Spleen (tissue), 13 donors: ENCODE measurements around the gene CFAP54. TPM values are rescaled to one million over a fixed set of nuclear protein-coding genes. Genes with fewer than 3 reads are reported as not detected.

Experiments used
- DNase-seq: peaks from one replicate; pipeline ENCODE4 v3.0.0-alpha.2; 2020
- H3K27ac ChIP-seq, 8 donors: fragments of 200-600 bp; sonication (generic) in 7 of 8; 1 replicate in 4 of 8; 2 replicates in 4 of 8; pipeline versions ENCODE4 v1.5.0 to v1.8.0; 2016 to 2021; ENCODE audit warnings: inconsistent platforms in 4 of 8, mild to moderate bottlenecking in 4 of 8, moderate library complexity in 1 of 8
- H3K27me3 ChIP-seq, 7 donors: fragments of 200-600 bp; sonication (generic) in 6 of 7; replicated peaks in 1 of 7; 1 replicate in 4 of 7; 2 replicates in 3 of 7; pipeline versions ENCODE4 v1.5.0 to v1.8.0; 2016 to 2021; ENCODE audit warnings: inconsistent platforms in 3 of 7, mild to moderate bottlenecking in 1 of 7
- H3K36me3 ChIP-seq, 6 donors: fragments of 200-600 bp; sonication (generic) in 5 of 6; 1 replicate in 4 of 6; 2 replicates in 2 of 6; pipeline versions ENCODE4 v1.5.0 to v1.8.0; 2016 to 2021; ENCODE audit warnings: inconsistent platforms in 2 of 6
- H3K4me1 ChIP-seq, 6 donors: fragments of 200-600 bp; sonication (generic) in 5 of 6; 1 replicate in 3 of 6; 2 replicates in 3 of 6; pipeline versions ENCODE4 v1.5.0 to v1.8.0; 2016 to 2021; ENCODE audit warnings: inconsistent platforms in 3 of 6
- H3K4me3 ChIP-seq, 8 donors: fragments of 200-600 bp; sonication (generic) in 7 of 8; 1 replicate in 4 of 8; 2 replicates in 4 of 8; pipeline versions ENCODE4 v1.5.0 to v1.8.0; 2016 to 2021; ENCODE audit warnings: inconsistent platforms in 4 of 8, mild to moderate bottlenecking in 4 of 8, moderate library complexity in 2 of 8
- H3K9me3 ChIP-seq, 8 donors: fragments of 200-600 bp; sonication (generic) in 7 of 8; 1 replicate in 4 of 8; 2 replicates in 4 of 8; pipeline versions ENCODE4 v1.5.0 to v1.8.0; 2016 to 2021; ENCODE audit warnings: inconsistent platforms in 4 of 8
- CTCF ChIP-seq, 11 experiments: fragments of 200-600 bp in 7 of 11; fragments of 450-650 bp in 4 of 11; sonication (generic) in 4 of 11; IDR thresholded peaks in 8 of 11; conservative IDR thresholded peaks in 3 of 11; 1 replicate in 7 of 11; 2 replicates in 4 of 11; pipeline versions ENCODE4 v1.4.0 to v1.8.0; 2016 to 2021; ENCODE audit warnings: antibody characterized with exemption in 11 of 11, inconsistent platforms in 4 of 11, mild to moderate bottlenecking in 1 of 11
- POLR2A ChIP-seq, 3 donors: fragments of 450-650 bp; IDR thresholded peaks; one replicate each; pipeline ENCODE4 v1.5.1; 2017; ENCODE audit warnings: antibody characterized with exemption in 3 of 3, mild to moderate bottlenecking in 1 of 3
- POLR2AphosphoS5 ChIP-seq, 3 donors: sonication (generic); formaldehyde crosslinking; IDR thresholded peaks; one replicate each; pipeline ENCODE4 v1.5.1; 2017; ENCODE audit warnings: antibody characterized with exemption in 3 of 3
- WGBS, 5 donors: extraction: QIAGEN DNeasy Blood & Tissue Kit in 3 of 5; methylation state at CpG; one replicate each; pipeline versions ENCODE4 v1.1.5 to v1.1.7; 2013 to 2018; 5-methylcytosine and 5-hydroxymethylcytosine counted together
- intact Hi-C: fragments of 100-400 bp; cut with DNase I; formaldehyde crosslinking; loops from one replicate; pipeline ENCODE4 v1.15.0; 2023; ENCODE audit warnings: low total_unique reads
- long read RNA-seq, 2 donors: transcript quantifications; one replicate each; lab custom pipeline, GENCODE V29; 2026
- polyA plus RNA-seq, 3 donors: library from polyadenylated mRNA; stranded (reverse); fragments of 200-250 nt; gene quantifications; one replicate each; pipeline ENCODE4 v1.2.1, GENCODE V29; 2013
- total RNA-seq, 7 donors: library from RNA; depleted of rRNA in 3 of 7; stranded (reverse); fragments of >200 nt in 3 of 7; fragmentation: NEBNext Ultra II Directional in 4 of 7; extraction: Animal tissue kit (Norgen Biotek cat#: 25700) in 4 of 7; gene quantifications; one replicate each; pipeline versions ENCODE4 v1.1.0 to v1.2.1, GENCODE V29; 2016 to 2021
- donor health status: healthy with polysubstance abuse.
- donor health status: DM: no; HTN: no; CAD: no; lungs with moderate emphysema.
- donor health status: DM: no; HTN: no; CAD: no.
- donor health status: Bipolar disorder and iron deficiency.
- donor health status: healthy.
- donor health status: DM: no; HTN: no; CAD: no.
- donor health status: DM: yes; HTN: yes; CAD: no.

CFAP54 gene
- total RNA-seq, result 1 to 10 TPM; 1.1 to 3.6 (median 2.7) TPM
- polyA plus RNA-seq, result under 1 TPM; 0.09 to 0.59 (median 0.42) TPM
- long read RNA-seq, donor 1, result 0 reads
- long read RNA-seq, donor 2, result 0 reads

- intact Hi-C loops, result loop anchor here (10.0 kb wide), 1 partner anchor 85 kb away; the partner anchor contains the start of gene CDK17
- 1 to 4% (median 2%) methylated on average over 51 to 53 of the region's 53 CpGs for WGBS, 5 donors
- Histone ChIP-seq H3K27ac (peak within 1 kb of the TSS in 6 of 8 donors; percentile 20 to 70 (median 53)), H3K27me3 (peaks cover 0 to 11% (median 0%) of the 10 kb centered on the region in 7 donors), H3K9me3 (no peaks in the 10 kb centered on the region), H3K4me1 (peaks cover 4 to 26% (median 14%) of the 10 kb centered on the region in 6 donors), H3K36me3 (no peaks in the 10 kb centered on the region), H3K4me3 (peak within 1 kb of the TSS; percentile 58 to 80 (median 70))
- peak; percentile 81 to 88 (median 85) for TF ChIP-seq POLR2AphosphoS5 (IDR thresholded peaks at IDR 0.05)
- peak; percentile 88 to 97 (median 93) for TF ChIP-seq CTCF (IDR thresholded peaks at IDR 0.05 in 8 of 11, conservative IDR thresholded peaks at IDR 0.05 in 3 of 11)
- TF ChIP-seq POLR2A (IDR thresholded peaks at IDR 0.05), result peak in 1 of 3 donors; percentile 12
- peak; percentile 99 for DNase-seq
Observed at GRCh38 chr12:96489392-96490056, at the start of gene CFAP54. Gene CFAP54, plus strand, starts transcription at chr12:96489577. Its CDS starts 33 bp downstream, at chr12:96489610.

DNA sequence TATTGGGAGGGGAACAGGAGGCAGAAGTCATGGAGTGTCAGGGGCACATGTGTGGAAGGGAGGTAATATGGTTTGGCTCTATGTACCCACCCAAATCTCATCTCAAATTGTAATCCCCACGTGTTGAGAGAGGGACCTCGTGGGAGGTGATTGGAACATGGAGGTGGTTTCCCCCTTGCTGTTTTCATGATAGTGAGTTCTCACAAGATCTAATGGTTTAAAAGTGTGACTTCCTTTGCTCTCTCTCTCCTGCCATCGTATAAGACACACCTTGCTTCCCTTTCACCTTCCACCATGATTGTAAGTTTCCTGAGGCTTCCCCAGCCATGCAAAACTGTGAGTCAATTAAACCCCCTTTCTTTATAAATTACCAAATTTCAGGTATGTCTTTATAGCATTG is 47.6 kb upstream of the CFAP54 start:
- WGBS, 5 donors, result 53 to 73% (median 59%) methylated on average over 3 of the region's 3 CpGs
- DNase-seq, result no peak
- Histone ChIP-seq H3K4me1 (peaks cover 11 to 24% (median 20%) of the 10 kb centered on the region in 6 donors), H3K9me3 (no peaks in the 10 kb centered on the region), H3K36me3 (no peaks in the 10 kb centered on the region), H3K27me3 (no peaks in the 10 kb centered on the region), H3K4me3 (no peak overlapping the region), H3K27ac (peak overlapping the region in 1 of 8 donors; percentile 36)
- no peak for TF ChIP-seq CTCF (IDR thresholded peaks at IDR 0.05 in 8 of 11, conservative IDR thresholded peaks at IDR 0.05 in 3 of 11)
- no peak for TF ChIP-seq POLR2A (IDR thresholded peaks at IDR 0.05)
- intact Hi-C loops, result no loop called here

GRCh38 chr12:96442906-96443305 is 46.5 kb upstream of the CFAP54 start:
- no peaks in the 10 kb centered on the region for H3K27me3 ChIP-seq
- 91 to 100% (median 91%) methylated on average over 3 of the region's 3 CpGs for WGBS, 5 donors
- no peak for DNase-seq
- H3K36me3 ChIP-seq, result no peaks in the 10 kb centered on the region
- H3K4me3 ChIP-seq, result no peak overlapping the region
- no peaks in the 10 kb centered on the region for H3K9me3 ChIP-seq
- peaks cover 11 to 34% (median 25%) of the 10 kb centered on the region in 6 donors for H3K4me1 ChIP-seq
- H3K27ac ChIP-seq, result no peak overlapping the region
- intact Hi-C loops, result no loop called here
- no peak for TF ChIP-seq CTCF (IDR thresholded peaks at IDR 0.05 in 8 of 11, conservative IDR thresholded peaks at IDR 0.05 in 3 of 11)
- TF ChIP-seq POLR2A (IDR thresholded peaks at IDR 0.05), result no peak
- no peak for TF ChIP-seq POLR2AphosphoS5 (IDR thresholded peaks at IDR 0.05)

DNA sequence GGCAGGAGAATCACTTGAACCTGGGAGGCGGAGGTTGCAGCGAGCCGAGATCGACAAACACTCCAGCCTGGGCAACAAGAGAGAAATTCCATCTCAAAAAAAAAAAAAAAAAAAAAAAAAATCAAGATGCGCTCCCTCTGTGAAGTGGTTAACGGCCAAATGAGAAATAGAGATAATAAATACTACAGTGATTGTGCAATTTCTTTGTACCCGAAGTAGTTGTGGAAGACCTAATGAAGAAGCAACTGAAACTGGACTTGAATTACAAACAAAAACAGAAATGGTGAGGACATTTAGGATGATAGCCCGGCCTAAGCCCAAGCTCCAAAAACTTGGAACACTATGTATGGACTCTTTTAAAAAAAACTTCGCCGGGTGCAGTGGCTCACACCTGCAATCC is 45.0 kb upstream of the CFAP54 start:
- no peak for DNase-seq
- WGBS, 5 donors, result 88 to 97% (median 95%) methylated on average over 10 of the region's 10 CpGs
- Histone ChIP-seq H3K27ac (peak overlapping the region in 5 of 8 donors; percentile 81 to 89 (median 87)), H3K9me3 (no peaks in the 10 kb centered on the region), H3K27me3 (no peaks in the 10 kb centered on the region), H3K4me1 (peaks cover 11 to 36% (median 25%) of the 10 kb centered on the region in 6 donors), H3K4me3 (no peak overlapping the region), H3K36me3 (no peaks in the 10 kb centered on the region)
- TF ChIP-seq POLR2A (IDR thresholded peaks at IDR 0.05), result no peak
- no peak for TF ChIP-seq CTCF (IDR thresholded peaks at IDR 0.05 in 8 of 11, conservative IDR thresholded peaks at IDR 0.05 in 3 of 11)
- TF ChIP-seq POLR2AphosphoS5 (IDR thresholded peaks at IDR 0.05), result no peak
- intact Hi-C loops, result no loop called here
